B cell (primary cell): ENCODE measurements around the gene TNFRSF25. TPM values are rescaled to one million over a fixed set of nuclear protein-coding genes. Genes with fewer than 3 reads are reported as not detected.

ENCODE experiments used
- ATAC-seq: fragments of 200-7000 bp; cut with Tn5 transposase; one replicate; pipeline ENCODE4 v1.10.0; 2021; ENCODE audit warnings: low read depth, mild to moderate bottlenecking, moderate number of reproducible peaks, moderate library complexity
- CTCF ChIA-PET: fragments of 350-600 bp; sonication (Branson Sonifier 250); formaldehyde crosslinking; loops from one replicate; lab custom pipeline; 2021; ENCODE audit warnings: antibody characterized with exemption, inconsistent platforms; lab: Charles Lee
- POLR2A ChIA-PET: fragments of 350-600 bp; sonication (Branson Sonifier 250); formaldehyde crosslinking; loops from one replicate; lab custom pipeline; 2021; ENCODE audit warnings: antibody characterized with exemption; lab: Charles Lee
- DNase-seq: peaks from one replicate; pipeline ENCODE4 v3.0.0; 2013
- H2AFZ ChIP-seq: 2 replicates; pipeline ENCODE4 v1.6.1; 2012; ENCODE audit warnings: mild to moderate bottlenecking, low read depth, low read length; ENCODE audit not compliant: insufficient read depth, poor library complexity, severe bottlenecking
- H3K27ac ChIP-seq, 2 donors: 1 replicate in 1 of 2; 2 replicates in 1 of 2; pipeline ENCODE4 v1.5.1; 2012 to 2013; ENCODE audit warnings: low read length in 2 of 2, mild to moderate bottlenecking in 2 of 2, moderate library complexity in 1 of 2
- H3K27me3 ChIP-seq, 4 experiments: fragments of 200-600 bp in 1 of 4; sonication (generic) in 1 of 4; replicated peaks in 1 of 4; 1 replicate in 2 of 4; 2 replicates in 2 of 4; pipeline versions ENCODE4 v1.6.1 to v1.7.0; 2013 to 2016; ENCODE audit warnings: low read length in 3 of 4, mild to moderate bottlenecking in 2 of 4, mixed read lengths in 1 of 4, moderate library complexity in 1 of 4; ENCODE audit not compliant: insufficient read depth in 4 of 4, control insufficient read depth in 3 of 4; ENCODE audit errors: control extremely low read depth in 1 of 4
- H3K36me3 ChIP-seq, 2 experiments: replicated peaks in 1 of 2; 1 replicate in 1 of 2; 2 replicates in 1 of 2; pipeline versions ENCODE4 v1.6.1 to v1.7.1; 2013; ENCODE audit warnings: low read length in 1 of 2; ENCODE audit not compliant: insufficient read depth in 2 of 2, control insufficient read depth in 1 of 2; ENCODE audit errors: control extremely low read depth in 1 of 2, extremely low read depth in 1 of 2
- H3K4me1 ChIP-seq, 2 donors: fragments of 200-600 bp in 1 of 2; sonication (generic) in 1 of 2; 1 replicate in 1 of 2; 2 replicates in 1 of 2; pipeline versions ENCODE4 v1.5.1 to v1.6.1; 2013 to 2017; ENCODE audit warnings: low read length in 2 of 2; ENCODE audit not compliant: control insufficient read depth in 2 of 2, insufficient read depth in 2 of 2
- H3K4me2 ChIP-seq: replicated peaks from 2 replicates; pipeline ENCODE3; 2012; ENCODE audit warnings: mild to moderate bottlenecking, low read depth, low read length; ENCODE audit not compliant: poor library complexity, severe bottlenecking
- H3K4me3 ChIP-seq, 5 experiments: fragments of 200-600 bp in 1 of 5; sonication (generic) in 1 of 5; 1 replicate in 3 of 5; 2 replicates in 2 of 5; pipeline versions ENCODE4 v1.5.1 to v1.7.0; 2011 to 2016; ENCODE audit warnings: low read length in 4 of 5, mild to moderate bottlenecking in 4 of 5, low read depth in 2 of 5, control low read depth in 1 of 5, moderate library complexity in 1 of 5; ENCODE audit not compliant: insufficient read depth in 1 of 5; ENCODE audit errors: control extremely low read depth in 1 of 5, extremely low read depth in 1 of 5
- H3K79me2 ChIP-seq: fragments of 200-600 bp; sonication (generic); one replicate; pipeline ENCODE4 v1.6.0; 2016; ENCODE audit warnings: low read length; ENCODE audit not compliant: control insufficient read depth, insufficient read depth
- H3K9ac ChIP-seq: fragments of 200-600 bp; sonication (generic); 2 replicates; pipeline ENCODE4 v1.6.1; 2017; ENCODE audit warnings: mild to moderate bottlenecking, low read length, moderate library complexity
- H3K9me3 ChIP-seq, 3 donors: one replicate each; pipeline versions ENCODE4 v1.6.1 to v1.7.1; 2013; ENCODE audit warnings: low read length in 2 of 3; ENCODE audit not compliant: control insufficient read depth in 2 of 3, insufficient read depth in 1 of 3; ENCODE audit errors: control extremely low read depth in 1 of 3
- H4K20me1 ChIP-seq: 2 replicates; pipeline ENCODE4 v1.6.0; 2012; ENCODE audit warnings: mild to moderate bottlenecking, low read length; ENCODE audit not compliant: insufficient read depth, control insufficient read depth, poor library complexity, severe bottlenecking
- H3K27ac Mint-ChIP-seq: one replicate; pipeline ENCODE4 v1.8.0; 2021; ENCODE audit warnings: mixed read lengths
- H3K27me3 Mint-ChIP-seq: one replicate; pipeline ENCODE4 v1.8.0; 2021; ENCODE audit warnings: mixed read lengths
- H3K4me1 Mint-ChIP-seq: one replicate; pipeline ENCODE4 v1.8.0; 2021; ENCODE audit warnings: mixed read lengths
- H3K4me3 Mint-ChIP-seq: one replicate; pipeline ENCODE4 v1.8.0; 2021; ENCODE audit warnings: mixed read lengths
- H3K9me3 Mint-ChIP-seq: one replicate; pipeline ENCODE4 v1.8.0; 2022; ENCODE audit warnings: mixed read lengths; ENCODE audit not compliant: insufficient read depth
- EZH2 ChIP-seq: IDR thresholded peaks from 2 replicates; pipeline ENCODE4 v1.6.1; 2012; ENCODE audit warnings: borderline replicate concordance, low read depth, mild to moderate bottlenecking, moderate library complexity, low read length; ENCODE audit not compliant: insufficient read depth, poor library complexity, severe bottlenecking
- WGBS: methylation state at CpG from one replicate; pipeline ENCODE4 v1.1.5; 2013; ENCODE audit warnings: missing lambda C conversion rate; ENCODE audit not compliant: insufficient coverage; 5-methylcytosine and 5-hydroxymethylcytosine counted together
- intact Hi-C: fragments of 100-400 bp; cut with micrococcal nuclease; formaldehyde crosslinking; loops from one replicate; pipeline ENCODE4 v1.10.0; 2022
- polyA plus RNA-seq: library from polyadenylated mRNA; depleted of rRNA; stranded (reverse); fragments of >200 nt; gene quantifications from 2 replicates; pipeline ENCODE4 v1.2.3, GENCODE V29; 2012
- total RNA-seq, 2 donors: library from RNA; stranded (reverse); fragments of 120-200 nt in 1 of 2; gene quantifications; 1 replicate in 1 of 2; 2 replicates in 1 of 2; pipeline versions ENCODE4 v1.2.3 to v1.2.4, GENCODE V29; 2013 to 2022
- TF ChIP-seq, protein P1 (sequence below): fragments of 200-600 bp; IDR thresholded peaks from one replicate; pipeline ENCODE4 v1.8.0; 2022; ENCODE audit warnings: antibody characterized with exemption, mild to moderate bottlenecking

Gene TNFRSF25
- total and polyA plus RNA-seq, 2 donors (not counting 1 experiment from before 2014, with no cell fraction given), result 2.6 to 7.1 TPM

DNA sequence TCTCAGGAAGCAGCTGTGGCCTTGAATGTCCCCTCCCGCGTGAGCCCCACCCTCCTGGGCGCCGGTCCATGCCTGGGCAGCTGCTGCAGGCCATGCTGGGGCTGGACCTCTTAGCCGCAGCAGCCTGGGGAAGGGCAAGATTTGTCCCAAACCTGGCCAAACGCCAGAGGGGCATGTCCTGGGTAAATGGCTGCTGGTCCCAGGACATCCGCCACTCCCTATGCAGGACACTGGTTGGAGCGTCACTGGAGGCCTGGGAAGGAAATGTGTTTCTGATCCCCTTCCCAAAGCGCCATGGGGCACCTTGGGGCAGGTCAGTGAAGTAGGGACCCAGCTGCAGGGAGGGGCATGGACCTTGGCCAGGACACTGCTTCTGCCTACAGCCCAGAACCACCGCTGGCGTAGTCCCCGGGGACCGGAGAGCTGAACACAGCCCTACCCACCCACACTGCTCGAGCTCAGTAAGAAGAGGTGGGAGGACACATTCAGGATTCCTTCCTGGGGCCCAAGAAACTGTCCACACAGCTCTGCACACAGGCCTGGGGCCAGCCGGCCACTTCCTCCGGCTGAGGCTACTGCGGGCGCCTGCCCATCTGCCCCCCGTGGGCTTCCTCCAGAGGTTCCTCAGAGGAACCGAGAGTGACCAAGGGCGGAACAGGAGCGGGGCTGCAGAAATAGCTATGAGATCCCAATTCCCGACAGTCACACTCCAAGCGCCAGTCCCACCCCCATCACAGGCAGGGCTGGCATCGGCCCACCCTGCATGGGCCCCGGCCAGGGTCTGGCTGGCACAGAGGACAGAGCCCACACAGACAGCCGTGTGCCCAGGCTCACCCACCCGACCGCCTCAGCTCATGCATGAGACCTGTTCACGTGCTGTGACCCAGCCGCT, 36.3 kb upstream of the TNFRSF25 start:
- H3K27ac ChIP-seq, result no peak overlapping the region
- H3K36me3 ChIP-seq, result no peaks in the 10 kb centered on the region
- H3K4me2 ChIP-seq, result no peak overlapping the region
- ChIA-PET CTCF (no interaction called here), POLR2A (no interaction called here)
- no peak overlapping the region for H3K4me3 Mint-ChIP-seq
- H3K27me3 ChIP-seq, result peaks cover 0 to 31% (median 7%) of the 10 kb centered on the region in 4 experiments
- no peak overlapping the region for H3K27ac Mint-ChIP-seq
- H3K79me2 ChIP-seq, result no peaks in the 10 kb centered on the region
- intact Hi-C loops, result no loop called here
- H3K4me1 ChIP-seq, result peaks cover 4 to 7% of the 10 kb centered on the region in 2 donors
- no peak for TF ChIP-seq EZH2
- TF ChIP-seq, protein P1, sequence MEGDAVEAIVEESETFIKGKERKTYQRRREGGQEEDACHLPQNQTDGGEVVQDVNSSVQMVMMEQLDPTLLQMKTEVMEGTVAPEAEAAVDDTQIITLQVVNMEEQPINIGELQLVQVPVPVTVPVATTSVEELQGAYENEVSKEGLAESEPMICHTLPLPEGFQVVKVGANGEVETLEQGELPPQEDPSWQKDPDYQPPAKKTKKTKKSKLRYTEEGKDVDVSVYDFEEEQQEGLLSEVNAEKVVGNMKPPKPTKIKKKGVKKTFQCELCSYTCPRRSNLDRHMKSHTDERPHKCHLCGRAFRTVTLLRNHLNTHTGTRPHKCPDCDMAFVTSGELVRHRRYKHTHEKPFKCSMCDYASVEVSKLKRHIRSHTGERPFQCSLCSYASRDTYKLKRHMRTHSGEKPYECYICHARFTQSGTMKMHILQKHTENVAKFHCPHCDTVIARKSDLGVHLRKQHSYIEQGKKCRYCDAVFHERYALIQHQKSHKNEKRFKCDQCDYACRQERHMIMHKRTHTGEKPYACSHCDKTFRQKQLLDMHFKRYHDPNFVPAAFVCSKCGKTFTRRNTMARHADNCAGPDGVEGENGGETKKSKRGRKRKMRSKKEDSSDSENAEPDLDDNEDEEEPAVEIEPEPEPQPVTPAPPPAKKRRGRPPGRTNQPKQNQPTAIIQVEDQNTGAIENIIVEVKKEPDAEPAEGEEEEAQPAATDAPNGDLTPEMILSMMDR, result no peak
- no peak overlapping the region for H2AFZ ChIP-seq
- H3K9me3 ChIP-seq, result no peaks in the 10 kb centered on the region
- ATAC-seq, result no peak
- H3K9ac ChIP-seq, result no peak overlapping the region
- DNase-seq, result no peak
- no peaks in the 10 kb centered on the region for H3K9me3 Mint-ChIP-seq
- peaks cover 6% of the 10 kb centered on the region for H3K4me1 Mint-ChIP-seq
- WGBS, result 89% methylated on average over 28 of the region's 31 CpGs
- H4K20me1 ChIP-seq, result no peaks in the 10 kb centered on the region
- H3K27me3 Mint-ChIP-seq, result peaks cover 39% of the 10 kb centered on the region
- no peak overlapping the region for H3K4me3 ChIP-seq

DNA sequence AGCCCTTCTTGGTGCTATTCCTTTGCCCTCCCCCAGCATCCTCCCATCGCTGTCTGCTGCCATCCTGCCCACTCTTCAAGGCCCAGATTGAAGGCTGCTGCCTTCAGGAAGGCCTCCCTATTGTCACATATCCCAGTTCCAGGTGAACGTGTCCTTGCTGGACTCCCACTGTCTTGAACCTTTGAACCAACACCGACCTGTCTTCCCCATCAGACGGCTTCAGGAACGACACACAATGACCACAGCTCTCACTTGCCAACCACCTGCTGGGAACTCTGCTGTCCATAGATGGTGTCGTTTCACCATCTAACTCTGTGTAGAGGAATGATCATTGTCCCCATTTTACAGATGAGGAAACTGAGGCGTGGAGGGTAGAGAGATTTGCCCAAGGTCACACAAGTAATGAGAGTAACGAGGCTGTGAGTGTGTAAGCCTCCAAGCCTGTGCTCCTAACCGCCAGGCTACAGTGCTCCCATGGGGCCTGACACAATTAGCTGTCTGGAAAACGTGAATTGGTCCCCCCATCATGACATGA, 35.4 kb upstream of the TNFRSF25 start:
- intact Hi-C loops, result no loop called here
- Histone ChIP-seq H3K4me3 (no peak overlapping the region), H3K9ac (no peak overlapping the region), H4K20me1 (no peaks in the 10 kb centered on the region), H3K4me1 (peaks cover 11 to 14% of the 10 kb centered on the region in 2 donors), H2AFZ (no peak overlapping the region), H3K27me3 (peaks cover 0 to 37% (median 10%) of the 10 kb centered on the region in 4 experiments), H3K9me3 (no peaks in the 10 kb centered on the region), H3K79me2 (no peaks in the 10 kb centered on the region), H3K27ac (no peak overlapping the region), H3K4me2 (no peak overlapping the region), H3K36me3 (no peaks in the 10 kb centered on the region)
- CTCF ChIA-PET, result no interaction called here
- ATAC-seq, result no peak
- Mint-ChIP-seq H3K9me3 (no peaks in the 10 kb centered on the region), H3K27me3 (peaks cover 33% of the 10 kb centered on the region), H3K4me3 (no peak overlapping the region), H3K4me1 (peaks cover 10% of the 10 kb centered on the region), H3K27ac (no peak overlapping the region)
- DNase-seq, result no peak
- 81% methylated on average over 8 of the region's 10 CpGs for WGBS
- TF ChIP-seq, protein P1, result no peak
- no peak for TF ChIP-seq EZH2
- POLR2A ChIA-PET, result no interaction called here
